Pericardium fibroblast (primary cell): Measurements from ENCODE around the gene ATXN3L. TPM values are rescaled to one million over a fixed set of nuclear protein-coding genes. Genes with fewer than 3 reads are reported as not detected.

Source experiments
- total RNA-seq: library from RNA; depleted of rRNA; stranded (reverse); fragments of >200 nt; gene quantifications from 2 replicates; pipeline ENCODE4 v1.2.3, GENCODE V29; 2015

Gene ATXN3L
- not detected in 2 replicates for total RNA-seq

DNA sequence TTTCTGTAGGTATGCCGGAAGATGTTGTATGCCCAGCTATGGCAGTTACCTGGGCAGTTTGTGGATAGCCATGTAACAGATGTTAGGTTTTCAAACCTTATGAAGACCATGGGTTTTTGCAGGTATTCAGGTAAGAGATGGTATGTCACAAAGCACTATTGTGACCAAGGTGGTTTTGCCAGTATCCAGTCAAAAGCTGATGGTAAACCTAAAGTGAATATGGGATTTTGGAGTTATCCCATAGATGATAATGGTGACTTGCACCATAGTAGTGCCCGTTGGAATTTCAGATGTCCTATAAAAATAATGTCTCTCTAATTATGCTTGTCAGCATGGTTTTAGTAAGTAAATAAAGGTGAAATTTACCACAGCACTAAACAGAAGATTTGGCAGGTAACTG lies at the start of gene ATXN3L:
Gene ATXN3L (minus strand): TSS at position 101 of the 400 bp plus-strand sequence. CDS start 119 bp downstream, outside the sequence.

Other genes with a start within 250 kb of the ATXN3L start
- 0.82 TPM in 1 of 2 replicates, not detected in the other for gene EGFL6, start 249.5 kb upstream of the ATXN3L start, total RNA-seq